GM19372 (cell line): Measurements from ENCODE around the gene GCM1.
"Not testable (repeated sequence)": the region's sequence is repeated elsewhere in the genome, so short reads cannot be mapped to it uniquely, and the experiment has no call there.

Source experiments
- ATAC-seq: cut with Tn5 transposase; IDR thresholded peaks from one replicate; pipeline ENCODE4 v1.9.1; 2021; ENCODE audit warnings: mild to moderate bottlenecking, low read depth, moderate library complexity; ENCODE audit not compliant: unreplicated experiment

The GCM1 gene

GRCh38 chr6:53148684-53149083 lies at the start of gene GCM1:
Gene GCM1 (minus strand): TSS chr6:53148841. CDS start chr6:53145632, 3,209 bp downstream.
- no peak for ATAC-seq

GRCh38 chr6:53197553-53197952 lies 48.9 kb upstream of the GCM1 start:
- no peak for ATAC-seq

- ATAC-seq: no peak
Measured at GRCh38 chr6:53195048-53195447, 46.4 kb upstream of the GCM1 start.

- ATAC-seq: no peak
Measured at GRCh38 chr6:53192682-53193188, 44.1 kb upstream of the GCM1 start.

- ATAC-seq: no peak
Measured at GRCh38 chr6:53189554-53189953, 40.9 kb upstream of the GCM1 start.

GRCh38 chr6:53188833-53189232 lies 40.2 kb upstream of the GCM1 start:
- no peak for ATAC-seq

- ATAC-seq: no peak
Measured at GRCh38 chr6:53180678-53181077, 32.0 kb upstream of the GCM1 start.

GRCh38 chr6:53179961-53180651 lies 31.5 kb upstream of the GCM1 start:
- ATAC-seq: no peak

GRCh38 chr6:53178837-53179432 lies 30.3 kb upstream of the GCM1 start:
- ATAC-seq: no peak

GRCh38 chr6:53175027-53175426 lies 26.4 kb upstream of the GCM1 start:
- no peak for ATAC-seq

GRCh38 chr6:53172468-53172803 lies 23.8 kb upstream of the GCM1 start:
- no peak for ATAC-seq

GRCh38 chr6:53171605-53172467 lies 23.2 kb upstream of the GCM1 start:
- peak; percentile 93 for ATAC-seq

- no peak for ATAC-seq
Measured at GRCh38 chr6:53168516-53169267, 20.1 kb upstream of the GCM1 start.

GRCh38 chr6:53165293-53165692 lies 16.7 kb upstream of the GCM1 start:
- no peak for ATAC-seq

- ATAC-seq: no peak
Measured at GRCh38 chr6:53162606-53163005, 14.0 kb upstream of the GCM1 start.

- no peak for ATAC-seq
Measured at GRCh38 chr6:53161481-53162009, 12.9 kb upstream of the GCM1 start.

GRCh38 chr6:53159558-53159957 lies 10.9 kb upstream of the GCM1 start:
- ATAC-seq: no peak

- ATAC-seq: not testable (repeated sequence)
Measured at GRCh38 chr6:53158076-53158475, 9.4 kb upstream of the GCM1 start.

- ATAC-seq: not testable (repeated sequence)
Measured at GRCh38 chr6:53155279-53155678, 6.6 kb upstream of the GCM1 start.

- no peak for ATAC-seq
Measured at GRCh38 chr6:53154794-53155193, 6.2 kb upstream of the GCM1 start.
